ENCODE measurements around the gene NT5M.

Gene NT5M

DNA sequence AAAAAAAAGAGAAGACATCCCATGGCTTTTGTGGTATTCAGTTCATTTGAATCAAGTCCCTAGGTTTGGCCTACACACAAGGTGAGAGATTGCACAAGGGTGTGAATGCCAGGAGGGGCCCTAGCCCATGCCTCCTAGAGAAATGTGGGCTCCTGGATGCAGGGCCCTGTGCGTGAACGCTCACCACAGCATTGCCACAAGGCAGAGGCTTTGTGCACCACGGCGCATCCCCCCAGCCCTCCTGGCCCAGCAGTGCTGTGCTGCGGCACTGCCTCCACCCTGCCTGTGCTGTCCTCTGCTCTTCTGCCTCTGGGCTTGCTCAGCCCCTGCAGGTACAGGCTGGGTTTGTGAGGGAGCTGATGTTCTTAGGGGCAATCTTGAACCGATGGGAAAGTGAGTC, 92.7 kb downstream of the NT5M start:
- no peak for DNase-seq

All from eye (tissue), 1 donor.